DND-41 (cell line): Measurements from ENCODE around the gene KLF17.

ENCODE experiments used
- EZH2 ChIP-seq: IDR thresholded peaks from 3 replicates; pipeline ENCODE4 v1.6.1; 2012; ENCODE audit warnings: borderline replicate concordance, low read depth, mild to moderate bottlenecking, moderate library complexity, low read length, inconsistent platforms; ENCODE audit not compliant: severe bottlenecking
- TF ChIP-seq, protein P1 (sequence below): IDR thresholded peaks from 2 replicates; pipeline ENCODE4 v1.5.1; 2012; ENCODE audit warnings: borderline replicate concordance, low read length, moderate library complexity, mild to moderate bottlenecking; ENCODE audit not compliant: poor library complexity, severe bottlenecking; ENCODE audit errors: extremely low read depth

DNA sequence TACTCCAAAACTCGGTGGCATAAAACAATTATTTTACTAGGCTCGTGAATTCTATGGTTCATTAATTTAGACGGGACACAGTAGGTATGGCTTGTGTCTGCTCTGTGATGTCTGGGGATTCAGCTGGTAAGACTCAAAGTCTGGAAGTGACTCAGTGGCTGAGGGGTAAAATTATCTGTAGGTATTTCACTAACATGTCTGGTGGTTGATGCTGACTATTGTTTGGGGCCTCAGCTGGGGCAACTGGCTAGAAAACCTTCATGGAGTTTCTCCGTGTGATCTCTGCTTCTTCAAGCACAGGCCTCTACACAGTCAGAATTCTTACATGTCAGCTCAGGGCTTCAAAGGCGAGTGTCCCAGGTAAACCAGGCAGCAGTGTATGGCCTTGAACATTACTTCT, 41.2 kb upstream of the KLF17 start:
- TF ChIP-seq, protein P1, sequence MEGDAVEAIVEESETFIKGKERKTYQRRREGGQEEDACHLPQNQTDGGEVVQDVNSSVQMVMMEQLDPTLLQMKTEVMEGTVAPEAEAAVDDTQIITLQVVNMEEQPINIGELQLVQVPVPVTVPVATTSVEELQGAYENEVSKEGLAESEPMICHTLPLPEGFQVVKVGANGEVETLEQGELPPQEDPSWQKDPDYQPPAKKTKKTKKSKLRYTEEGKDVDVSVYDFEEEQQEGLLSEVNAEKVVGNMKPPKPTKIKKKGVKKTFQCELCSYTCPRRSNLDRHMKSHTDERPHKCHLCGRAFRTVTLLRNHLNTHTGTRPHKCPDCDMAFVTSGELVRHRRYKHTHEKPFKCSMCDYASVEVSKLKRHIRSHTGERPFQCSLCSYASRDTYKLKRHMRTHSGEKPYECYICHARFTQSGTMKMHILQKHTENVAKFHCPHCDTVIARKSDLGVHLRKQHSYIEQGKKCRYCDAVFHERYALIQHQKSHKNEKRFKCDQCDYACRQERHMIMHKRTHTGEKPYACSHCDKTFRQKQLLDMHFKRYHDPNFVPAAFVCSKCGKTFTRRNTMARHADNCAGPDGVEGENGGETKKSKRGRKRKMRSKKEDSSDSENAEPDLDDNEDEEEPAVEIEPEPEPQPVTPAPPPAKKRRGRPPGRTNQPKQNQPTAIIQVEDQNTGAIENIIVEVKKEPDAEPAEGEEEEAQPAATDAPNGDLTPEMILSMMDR = no peak
- no peak for TF ChIP-seq EZH2
